K562 (cell line): ENCODE measurements around the gene MAP3K2.

Experiments used
- E2F6 ChIP-seq, 2 experiments: IDR thresholded peaks; 2 replicates each; pipeline ENCODE4 v1.6.1; 2011; ENCODE audit warnings: borderline replicate concordance in 1 of 2, control low read depth in 1 of 2, low read depth in 1 of 2, low read length in 1 of 2, mild to moderate bottlenecking in 1 of 2, mixed read lengths in 1 of 2, moderate library complexity in 1 of 2; ENCODE audit not compliant: insufficient read depth in 1 of 2, insufficient read length in 1 of 2, poor library complexity in 1 of 2, severe bottlenecking in 1 of 2; ENCODE audit errors: extremely low read depth in 1 of 2
- SIN3A ChIP-seq, 2 experiments: fragments of 150-350 bp in 1 of 2; IDR thresholded peaks; 2 replicates each; pipeline ENCODE4 v1.6.1; 2011 to 2016; ENCODE audit warnings: borderline replicate concordance in 2 of 2, low read depth in 2 of 2, low read length in 2 of 2, mild to moderate bottlenecking in 2 of 2, moderate library complexity in 2 of 2; ENCODE audit not compliant: control insufficient read depth in 1 of 2
- TF ChIP-seq, protein P1 (sequence below): IDR thresholded peaks from 2 replicates; pipeline ENCODE4 v1.6.1; 2011; ENCODE audit not compliant: insufficient read length; ENCODE audit errors: extremely low read depth

DNA sequence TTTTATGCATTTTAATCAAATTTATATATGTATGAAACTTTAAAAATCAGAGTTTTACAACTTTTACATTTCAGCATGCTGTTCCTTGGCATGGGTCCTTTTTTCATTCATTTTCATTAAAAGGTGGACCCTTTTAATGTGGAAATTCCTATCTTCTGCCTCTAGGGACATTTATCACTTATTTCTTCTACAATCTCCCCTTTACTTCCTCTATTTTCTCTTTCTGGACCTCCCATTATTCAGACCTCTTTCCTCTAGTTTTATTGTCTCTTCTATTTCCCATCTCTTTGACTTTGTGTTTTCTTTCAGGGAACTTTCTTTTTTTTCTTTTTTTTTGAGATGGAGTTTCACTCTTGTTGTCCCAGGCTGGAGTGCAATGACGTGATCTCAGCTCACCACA lies 36.1 kb upstream of the MAP3K2 start:
- TF ChIP-seq, protein P1, sequence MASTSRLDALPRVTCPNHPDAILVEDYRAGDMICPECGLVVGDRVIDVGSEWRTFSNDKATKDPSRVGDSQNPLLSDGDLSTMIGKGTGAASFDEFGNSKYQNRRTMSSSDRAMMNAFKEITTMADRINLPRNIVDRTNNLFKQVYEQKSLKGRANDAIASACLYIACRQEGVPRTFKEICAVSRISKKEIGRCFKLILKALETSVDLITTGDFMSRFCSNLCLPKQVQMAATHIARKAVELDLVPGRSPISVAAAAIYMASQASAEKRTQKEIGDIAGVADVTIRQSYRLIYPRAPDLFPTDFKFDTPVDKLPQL, result no peak
- no peak for TF ChIP-seq E2F6 (IDR thresholded peaks at IDR 0.05; ENCODE audit: borderline replicate concordance in 1 of 2, extremely low read depth in 1 of 2, insufficient read depth in 1 of 2, insufficient read length in 1 of 2, low read depth in 1 of 2, low read length in 1 of 2, poor library complexity in 1 of 2, severe bottlenecking in 1 of 2)
- no peak for TF ChIP-seq SIN3A (IDR thresholded peaks at IDR 0.05; ENCODE audit: borderline replicate concordance in 2 of 2, control insufficient read depth in 1 of 2, low read depth in 2 of 2, low read length in 2 of 2)
